RKO (cell line): ENCODE measurements around the gene NTN5.

Source experiments
- DNase-seq: peaks from one replicate; pipeline ENCODE4 v3.0.0-alpha.2; 2016; ENCODE audit warnings: low spot score

The NTN5 gene

DNA sequence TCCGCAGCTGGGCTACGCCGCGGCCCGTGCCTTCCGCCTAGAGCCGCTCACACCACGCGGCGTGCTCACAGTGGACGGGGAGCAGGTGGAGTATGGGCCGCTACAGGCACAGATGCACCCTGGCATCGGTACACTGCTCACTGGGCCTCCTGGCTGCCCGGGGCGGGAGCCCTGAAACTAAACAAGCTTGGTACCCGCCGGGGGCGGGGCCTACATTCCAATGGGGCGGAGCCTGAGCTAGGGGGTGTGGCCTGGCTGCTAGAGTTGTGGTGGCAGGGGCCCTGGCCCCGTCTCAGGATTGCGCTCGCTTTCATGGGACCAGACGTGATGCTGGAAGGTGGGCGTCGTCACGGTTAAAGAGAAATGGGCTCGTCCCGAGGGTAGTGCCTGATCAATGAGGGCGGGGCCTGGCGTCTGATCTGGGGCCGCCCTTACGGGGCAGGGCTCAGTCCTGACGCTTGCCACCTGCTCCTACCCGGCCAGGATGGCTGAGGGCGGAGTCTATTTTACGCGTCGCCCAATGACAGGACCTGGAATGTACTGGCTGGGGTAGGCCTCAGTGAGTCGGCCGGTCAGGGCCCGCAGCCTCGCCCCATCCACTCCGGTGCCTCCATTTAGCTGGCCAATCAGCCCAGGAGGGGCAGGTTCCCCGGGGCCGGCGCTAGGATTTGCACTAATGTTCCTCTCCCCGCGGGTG lies 43.1 kb downstream of the NTN5 start:
- peak; percentile 92 for DNase-seq

- DNase-seq = no peak
Observed at GRCh38 chr19:48629297-48629598, 43.6 kb downstream of the NTN5 start.

DNA sequence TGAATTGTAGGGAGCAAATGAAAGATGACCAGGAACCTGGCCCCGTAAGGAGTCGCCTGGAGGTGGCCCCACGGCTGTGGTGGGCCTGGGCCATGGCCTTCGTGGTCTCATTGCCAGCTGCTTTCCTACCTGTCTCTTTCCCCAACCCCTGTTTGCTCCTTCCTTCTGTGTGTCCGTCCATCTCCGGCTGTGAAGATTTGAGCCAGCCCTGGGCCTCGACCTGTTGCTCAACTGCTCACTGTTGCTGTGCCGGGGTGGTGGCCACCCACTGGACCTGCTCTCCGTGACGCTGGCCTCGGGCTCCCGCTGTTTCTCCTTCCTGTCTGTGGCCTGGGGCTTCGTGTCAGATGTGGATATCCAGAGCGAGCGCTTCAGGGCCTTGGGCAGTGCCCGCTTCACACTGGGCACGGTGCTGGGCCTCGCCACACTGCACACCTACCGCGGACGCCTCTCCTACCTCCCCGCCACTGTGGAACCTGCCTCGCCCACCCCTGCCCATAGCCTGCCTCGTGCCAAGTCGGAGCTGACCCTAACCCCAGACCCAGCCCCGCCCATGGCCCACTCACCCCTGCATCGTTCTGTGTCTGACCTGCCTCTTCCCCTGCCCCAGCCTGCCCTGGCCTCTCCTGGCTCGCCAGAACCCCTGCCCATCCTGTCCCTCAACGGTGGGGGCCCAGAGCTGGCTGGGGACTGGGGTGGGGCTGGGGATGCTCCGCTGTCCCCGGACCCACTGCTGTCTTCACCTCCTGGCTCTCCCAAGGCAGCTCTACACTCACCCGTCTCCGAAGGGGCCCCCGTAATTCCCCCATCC lies 44.1 kb downstream of the NTN5 start:
- DNase-seq = no peak

DNA sequence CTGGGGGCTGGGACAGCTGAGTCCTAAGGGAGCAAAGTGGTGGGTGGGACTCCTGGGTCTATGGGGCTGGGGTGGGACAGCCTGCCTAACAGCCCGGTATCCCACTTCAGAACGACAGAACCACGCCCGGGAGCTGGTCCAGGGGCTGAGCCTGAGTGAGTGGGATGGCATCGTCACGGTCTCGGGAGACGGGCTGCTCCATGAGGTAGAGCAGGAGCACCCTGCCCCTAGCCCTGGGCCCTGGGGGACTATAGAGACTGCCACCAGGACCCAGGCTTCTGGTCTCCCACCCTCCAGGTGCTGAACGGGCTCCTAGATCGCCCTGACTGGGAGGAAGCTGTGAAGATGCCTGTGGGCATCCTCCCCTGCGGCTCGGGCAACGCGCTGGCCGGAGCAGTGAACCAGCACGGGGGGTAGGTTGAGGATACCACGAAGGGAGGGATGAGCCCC lies 44.9 kb downstream of the NTN5 start:
- no peak for DNase-seq

GRCh38 chr19:48627201-48627864 lies 45.5 kb downstream of the NTN5 start:
- no peak for DNase-seq

DNA sequence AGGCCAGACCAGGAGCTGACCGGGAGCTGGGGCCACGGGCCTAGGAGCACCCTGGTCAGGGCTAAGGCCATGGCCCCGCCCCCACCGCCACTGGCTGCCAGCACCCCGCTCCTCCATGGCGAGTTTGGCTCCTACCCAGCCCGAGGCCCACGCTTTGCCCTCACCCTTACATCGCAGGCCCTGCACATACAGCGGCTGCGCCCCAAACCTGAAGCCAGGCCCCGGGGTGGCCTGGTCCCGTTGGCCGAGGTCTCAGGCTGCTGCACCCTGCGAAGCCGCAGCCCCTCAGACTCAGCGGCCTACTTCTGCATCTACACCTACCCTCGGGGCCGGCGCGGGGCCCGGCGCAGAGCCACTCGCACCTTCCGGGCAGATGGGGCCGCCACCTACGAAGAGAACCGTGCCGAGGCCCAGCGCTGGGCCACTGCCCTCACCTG lies 46.9 kb downstream of the NTN5 start:
- no peak for DNase-seq

DNA sequence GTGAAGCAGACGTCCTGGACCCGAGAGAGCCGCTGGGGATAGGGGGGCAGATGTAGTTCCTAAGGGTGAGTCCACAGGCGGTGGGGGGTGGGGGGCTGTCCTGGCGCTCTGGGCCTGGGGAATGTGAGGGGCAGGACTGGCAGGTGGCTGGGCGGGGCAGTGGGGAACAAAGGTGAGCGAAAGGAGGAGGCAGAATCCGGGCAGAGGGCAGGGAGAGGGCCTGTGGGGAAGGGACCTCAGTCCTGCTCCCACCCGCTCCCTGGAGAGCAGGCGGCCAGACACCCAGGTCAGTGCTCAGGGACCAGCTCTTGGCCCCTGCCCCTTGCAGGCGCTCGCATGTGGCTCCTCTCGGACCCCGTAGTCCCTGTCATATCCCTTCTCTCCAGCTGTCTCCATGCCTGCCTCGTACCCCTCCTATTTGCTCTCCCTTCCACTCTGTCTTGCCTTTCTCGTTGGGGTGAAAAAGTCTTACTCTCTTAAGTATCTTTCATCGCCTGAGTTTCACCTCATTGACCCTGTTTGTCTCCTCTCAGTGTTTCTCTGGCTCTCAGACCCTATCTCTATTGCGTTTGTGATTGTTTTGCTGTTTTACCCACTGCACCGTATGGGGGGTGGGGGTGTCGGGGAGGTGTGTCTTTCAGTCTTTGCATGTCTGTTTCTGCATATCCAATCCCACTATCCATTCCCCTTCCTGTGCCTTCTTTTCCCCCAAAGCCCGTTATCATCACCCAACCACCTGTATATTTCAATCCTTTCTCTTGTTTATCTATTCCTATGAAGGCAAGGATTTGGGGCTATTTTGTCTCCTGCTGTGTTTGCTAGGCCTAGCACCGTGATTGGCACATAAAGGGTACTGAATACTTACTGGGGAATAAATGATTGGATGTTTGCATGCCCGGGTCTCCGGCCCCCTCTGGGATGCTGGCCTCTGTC lies 47.8 kb downstream of the NTN5 start:
- DNase-seq = no peak

GRCh38 chr19:48624067-48624594 lies 48.7 kb downstream of the NTN5 start:
- DNase-seq = no peak

- DNase-seq = no peak
Observed at GRCh38 chr19:48623556-48624066, 49.2 kb downstream of the NTN5 start.

DNA sequence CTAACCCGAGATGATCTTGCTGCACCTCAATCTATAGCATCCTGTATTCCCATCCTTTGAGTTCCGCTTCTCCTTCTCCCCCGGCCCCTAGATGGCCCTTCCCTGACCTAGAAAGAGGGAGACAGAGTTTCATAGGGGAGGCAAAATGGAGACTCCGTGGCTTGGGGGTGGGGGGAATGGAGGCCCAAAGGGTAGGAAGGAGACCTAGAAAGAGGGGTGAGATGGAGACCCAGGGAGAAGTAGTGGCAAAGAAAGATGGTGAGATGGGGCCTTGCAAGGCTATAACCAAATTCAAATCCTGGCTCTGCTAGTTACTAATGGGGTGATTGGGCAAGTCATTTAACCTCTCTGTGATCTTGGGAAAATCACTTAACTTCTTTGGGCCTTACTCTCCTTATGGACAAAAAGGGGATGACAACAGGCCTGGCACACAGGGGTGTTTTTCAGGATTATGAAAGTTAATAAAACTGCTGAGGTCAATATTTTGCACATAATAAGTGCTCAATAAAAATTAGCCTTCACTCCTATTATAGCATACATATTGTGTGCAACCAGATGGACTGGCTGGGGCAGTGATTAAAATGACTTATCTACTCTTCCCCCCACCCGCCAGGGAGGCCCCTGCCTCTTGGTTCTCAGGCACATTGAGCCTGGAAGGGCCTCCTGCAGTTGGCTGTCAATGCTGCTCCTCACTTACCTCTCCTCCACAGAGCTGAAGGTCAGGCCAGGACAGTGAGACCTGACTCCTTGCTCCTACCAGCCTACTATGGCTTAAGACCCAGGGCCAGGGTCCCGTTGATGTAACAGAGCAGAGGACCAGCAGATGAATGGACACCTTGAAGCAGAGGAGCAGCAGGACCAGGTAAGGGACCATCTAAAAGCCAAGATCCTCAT lies 52.9 kb downstream of the NTN5 start:
- DNase-seq = peak; percentile 52

- DNase-seq = peak; percentile 99
Observed at GRCh38 chr19:48618916-48619691, 53.7 kb downstream of the NTN5 start, which contains the start of the genes RPL18 and SPHK2. Gene RPL18 (minus strand): TSS chr19:48619178. CDS start chr19:48619143, 35 bp downstream. Gene SPHK2 (plus strand): TSS chr19:48619506. CDS start chr19:48620515, 1,009 bp downstream.

DNA sequence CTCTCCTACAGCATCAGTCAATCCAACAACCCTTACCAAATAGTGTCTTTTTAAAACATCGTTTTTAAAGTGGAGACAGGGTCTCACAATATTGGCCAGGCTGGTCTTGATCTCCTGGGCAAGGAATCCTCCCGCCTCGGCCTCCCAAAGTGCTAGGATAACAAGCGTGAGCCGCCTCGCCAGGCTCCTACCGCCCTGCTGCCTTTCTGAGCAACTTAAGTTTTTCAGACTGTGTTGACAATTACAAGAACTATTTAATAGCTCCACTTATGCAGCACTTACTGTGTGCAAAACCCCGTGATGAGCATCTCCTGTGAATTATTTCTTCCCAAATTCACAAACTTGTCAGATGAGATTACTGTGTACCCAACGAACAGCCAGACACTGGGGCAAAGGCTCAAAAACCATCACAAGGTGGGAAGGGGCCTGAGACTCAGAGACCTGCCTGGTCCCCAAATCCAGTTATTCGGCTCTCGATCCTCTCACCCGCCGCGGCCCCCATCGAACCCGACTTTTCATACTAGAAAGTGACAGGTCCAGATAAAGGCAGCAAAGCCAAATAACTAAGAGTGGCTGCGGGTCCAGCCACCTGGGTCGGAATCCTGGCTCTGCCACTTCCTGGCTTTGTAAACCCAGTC lies 54.4 kb downstream of the NTN5 start:
- no peak for DNase-seq

DNA sequence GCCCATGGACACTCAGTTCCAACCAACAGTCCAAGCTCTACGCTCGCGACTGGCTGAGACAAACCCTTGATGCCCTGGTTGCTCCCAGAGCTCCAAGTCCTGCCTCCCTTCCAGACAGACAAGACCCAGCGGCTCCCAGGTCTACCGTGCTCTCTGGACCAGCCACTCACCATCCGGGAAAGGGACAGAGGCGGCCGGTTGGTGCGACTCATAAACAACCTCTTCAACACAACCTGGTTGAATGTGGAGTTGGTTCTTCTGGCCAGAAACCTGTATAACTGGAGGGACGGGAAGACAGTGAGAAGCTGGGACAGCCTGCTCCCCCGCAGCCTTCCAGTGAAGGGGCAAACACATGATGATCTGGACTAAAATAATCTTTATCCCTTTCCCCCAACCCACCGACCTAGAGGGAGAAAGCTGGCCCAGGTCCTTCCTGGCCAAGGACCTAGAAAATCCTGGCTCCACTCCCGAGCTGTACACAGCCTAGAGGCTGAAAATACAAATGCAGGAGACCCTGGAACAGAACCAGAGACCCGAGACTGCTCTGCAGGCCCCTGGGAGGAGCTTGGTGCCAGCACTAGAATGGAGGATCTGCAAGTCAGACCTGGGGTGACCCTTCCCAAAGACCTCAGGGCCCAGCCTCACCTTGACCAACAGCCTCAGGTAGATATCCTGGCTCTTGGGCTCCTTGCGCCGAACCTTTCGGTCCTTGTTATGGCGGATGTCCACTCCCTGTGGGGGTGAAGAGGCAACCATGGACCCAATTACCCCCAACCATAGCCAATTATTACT lies 55.5 kb downstream of the NTN5 start:
- no peak for DNase-seq

- DNase-seq = no peak
Observed at GRCh38 chr19:48616491-48617056, 56.2 kb downstream of the NTN5 start.

- DNase-seq = no peak
Observed at GRCh38 chr19:48616041-48616436, 56.8 kb downstream of the NTN5 start.

- no peak for DNase-seq
Observed at GRCh38 chr19:48615231-48616040, 57.4 kb downstream of the NTN5 start.
